Stimulated activated CD8-positive, alpha-beta memory T cell treated with anti-CD3 and anti-CD28 coated beads, Interleukin-4, amount 100 ng/mL, for 24 hours (primary cell): ENCODE results near the gene KCNAB1.
"Not testable (repeated sequence)": the region's sequence is repeated elsewhere in the genome, so short reads cannot be mapped to it uniquely, and the experiment has no call there.

ENCODE experiments used
- DNase-seq: peaks from one replicate; pipeline ENCODE4 v3.0.0-alpha.2; 2020; ENCODE audit warnings: low read depth

KCNAB1 gene

DNA sequence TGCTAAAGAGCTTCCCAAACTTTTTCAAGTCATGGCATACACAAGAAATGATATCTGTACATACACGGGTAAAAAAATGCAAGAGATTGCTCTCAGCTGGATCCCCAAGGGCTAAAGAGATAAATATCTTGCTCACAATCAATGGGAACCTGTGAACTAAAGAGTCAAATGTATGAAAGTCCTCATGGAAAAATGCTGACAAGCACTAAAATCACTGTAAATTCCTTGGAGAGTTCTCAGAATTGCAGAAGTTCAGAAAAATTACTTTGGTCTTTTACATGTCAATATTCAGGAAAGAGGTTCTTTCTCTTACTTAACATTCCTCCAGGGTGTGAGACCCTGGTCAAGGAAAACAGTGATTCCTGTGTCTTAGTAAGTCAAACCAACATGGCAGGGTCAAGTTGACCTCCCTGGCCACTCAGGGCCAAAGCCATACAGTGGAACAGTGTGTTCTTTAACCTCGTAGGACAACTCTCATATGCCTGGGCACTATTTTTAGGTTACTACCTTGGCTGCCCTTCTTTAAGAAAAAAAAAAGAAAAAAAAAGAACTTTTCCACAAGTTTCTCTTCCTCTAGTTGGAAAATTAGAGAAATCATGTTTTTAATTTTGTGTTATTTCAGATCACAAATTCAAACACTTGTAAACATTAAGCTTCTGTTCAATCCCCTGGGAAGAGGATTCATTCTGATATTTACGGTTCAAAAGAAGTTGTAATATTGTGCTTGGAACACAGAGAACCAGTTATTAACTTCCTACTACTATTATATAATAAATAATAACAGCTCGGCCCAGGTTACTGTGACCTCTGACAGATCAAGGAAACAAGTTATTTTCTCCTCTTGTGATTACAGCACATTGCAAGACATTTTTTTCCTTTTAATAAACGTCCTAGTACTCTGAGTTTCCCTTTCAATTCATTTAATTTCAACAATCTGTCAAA lies 422.0 kb downstream of the KCNAB1 start:
- no peak for DNase-seq

DNA sequence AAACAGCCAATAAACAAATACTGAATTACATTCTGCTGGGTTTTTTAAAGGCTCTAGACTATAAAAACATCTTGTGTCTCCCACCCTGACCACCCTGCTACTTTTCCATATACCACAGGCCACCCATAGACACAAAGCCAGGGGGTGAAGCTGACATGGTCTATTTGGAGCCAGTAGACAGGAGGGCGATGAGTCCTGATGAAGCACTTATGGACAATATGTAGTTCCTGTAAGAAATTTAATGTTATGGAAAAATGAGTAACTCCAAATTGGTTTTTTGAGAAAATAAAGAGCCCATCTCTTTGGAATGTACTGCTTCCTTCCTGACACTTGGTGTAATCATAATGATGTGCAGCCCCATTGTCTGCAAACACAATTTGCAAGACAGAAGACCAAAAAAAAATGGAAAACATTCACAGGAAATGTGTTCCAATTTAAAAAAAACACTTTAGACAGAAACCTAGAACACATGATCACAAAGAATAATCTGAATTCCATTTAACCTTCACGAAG lies 422.7 kb downstream of the KCNAB1 start:
- DNase-seq: no peak

DNA sequence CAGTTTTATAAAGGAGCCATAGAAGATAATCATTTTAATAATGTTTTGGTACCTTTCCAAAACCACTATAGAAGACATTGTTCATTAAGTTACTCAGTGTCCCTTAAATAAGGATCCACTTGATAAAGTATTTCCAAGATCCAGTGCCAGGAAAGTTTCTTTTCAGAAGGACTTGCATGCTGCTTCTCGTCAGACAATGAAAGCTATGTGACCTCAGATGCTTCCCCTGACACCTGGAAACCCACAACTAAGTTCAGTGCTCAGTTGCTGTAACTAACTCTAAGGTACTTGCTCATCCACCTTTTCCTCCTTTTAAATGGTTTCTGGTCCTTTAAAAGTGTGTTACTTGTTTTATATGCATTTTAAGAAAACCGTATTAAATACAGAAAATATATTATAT lies 427.3 kb downstream of the KCNAB1 start:
- DNase-seq: no peak

- DNase-seq: no peak
These were observed 427.8 kb downstream of the KCNAB1 start for GRCh38 chr3:156548041-156548687.

- DNase-seq: no peak
These were observed 428.5 kb downstream of the KCNAB1 start for GRCh38 chr3:156548902-156549301.

GRCh38 chr3:156551261-156551660 lies 430.9 kb downstream of the KCNAB1 start:
- DNase-seq: no peak

DNA sequence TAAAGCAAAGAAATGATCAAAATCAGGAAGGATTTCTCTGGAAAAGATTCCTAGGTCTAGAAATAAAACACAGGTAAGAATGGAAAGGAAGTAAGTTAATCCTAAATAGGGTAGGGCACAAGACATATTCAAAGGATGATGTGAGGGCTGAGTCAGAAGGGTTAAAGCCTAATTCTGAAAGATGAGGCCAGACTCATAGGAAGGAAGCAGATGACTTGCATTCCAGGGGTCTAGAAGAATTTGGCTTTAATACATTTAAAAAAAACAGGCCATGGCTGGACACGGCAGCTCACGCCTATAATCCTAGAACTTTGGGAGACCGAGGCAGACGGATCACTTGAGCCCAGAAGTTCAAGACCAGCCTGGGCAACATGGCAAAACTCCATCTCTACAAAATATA lies 431.4 kb downstream of the KCNAB1 start:
- DNase-seq: no peak

- DNase-seq: no peak
These were observed 432.6 kb downstream of the KCNAB1 start for GRCh38 chr3:156552973-156553372.

DNA sequence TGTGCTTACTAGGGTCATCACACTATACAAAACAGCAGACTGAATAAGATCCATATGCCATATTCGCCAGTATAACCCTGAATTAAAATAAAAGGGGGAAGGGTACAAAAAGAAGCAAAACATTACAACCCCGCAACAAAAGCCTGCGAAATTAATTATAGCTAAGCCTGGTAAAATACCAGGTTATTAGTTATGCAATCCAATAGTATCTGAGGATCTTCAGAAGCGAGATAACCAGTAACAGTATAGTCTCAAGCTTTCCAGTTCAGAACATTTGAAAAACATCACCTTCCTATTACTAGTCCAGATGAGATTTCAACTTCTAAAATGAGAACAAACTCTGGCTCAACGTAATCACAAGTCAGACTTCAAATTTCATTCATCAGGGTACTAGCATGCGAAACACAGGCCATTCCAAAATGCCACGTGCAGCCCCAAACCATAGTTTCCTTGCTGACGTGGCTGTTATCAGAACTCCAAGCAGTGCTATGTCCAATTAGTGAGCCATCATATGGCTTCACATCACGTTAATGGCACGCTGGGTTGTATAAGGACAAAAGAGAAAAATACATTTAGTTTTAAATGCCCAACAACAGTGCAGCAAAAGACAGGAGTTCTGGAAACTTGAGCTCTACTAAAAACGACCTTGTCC lies 433.5 kb downstream of the KCNAB1 start:
- DNase-seq: no peak

DNA sequence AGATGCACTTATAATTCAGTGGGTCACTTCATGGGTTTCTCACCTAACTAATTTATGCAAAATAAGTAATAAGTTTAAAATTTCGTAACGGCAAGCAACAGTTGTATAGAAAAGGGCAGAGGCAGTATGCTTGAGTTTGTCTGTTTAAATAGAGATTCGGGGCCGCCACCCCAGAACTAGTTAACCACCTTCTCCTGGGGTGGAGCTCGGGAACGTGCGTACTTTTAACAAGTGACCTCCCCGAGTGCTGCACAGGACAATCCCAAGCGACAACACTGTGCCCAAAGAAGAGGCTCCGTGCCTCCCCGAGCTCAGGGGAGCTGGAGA lies 434.1 kb downstream of the KCNAB1 start:
- no peak for DNase-seq

DNA sequence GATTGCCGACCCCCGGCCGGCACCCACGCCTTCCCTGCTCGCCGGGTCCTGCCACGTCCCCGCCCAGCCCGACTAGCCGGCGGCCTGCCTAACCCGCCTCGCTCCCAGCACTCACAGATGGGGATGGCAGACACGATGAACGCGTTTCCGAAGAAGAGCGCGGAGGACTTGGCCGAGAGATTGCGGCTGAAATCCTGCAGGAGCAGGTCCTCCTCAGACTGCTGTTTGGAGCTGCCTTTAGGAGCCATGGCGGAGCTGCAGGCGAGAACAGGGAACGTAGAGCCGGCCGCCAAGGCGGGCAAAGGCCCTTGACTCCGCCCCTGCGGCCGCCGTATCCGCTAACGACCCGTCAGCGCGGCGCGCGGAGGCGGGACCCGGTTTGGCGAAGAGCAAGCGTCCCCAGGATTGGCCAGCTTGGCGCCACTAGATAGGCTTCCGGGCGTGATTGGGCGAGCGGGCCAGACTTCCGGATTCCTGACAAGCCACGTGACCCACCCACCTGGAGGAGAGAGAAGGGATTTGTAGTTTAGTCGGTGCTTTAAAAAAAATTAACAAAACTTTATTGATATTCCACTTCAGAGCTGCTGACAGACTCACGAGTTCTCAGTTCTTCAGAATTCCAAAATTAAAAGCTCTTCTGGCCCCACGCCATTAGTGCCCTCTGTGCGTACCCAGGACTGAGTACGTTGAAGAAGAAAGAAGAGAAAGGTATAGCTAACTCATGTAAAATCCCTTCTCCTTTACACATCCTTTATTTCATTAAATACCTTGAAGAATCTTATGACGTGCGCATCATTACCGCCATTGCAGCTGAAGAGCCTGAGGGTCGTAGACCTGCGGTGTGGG lies 434.7 kb downstream of the KCNAB1 start, which contains the start of gene SSR3:
Gene SSR3, minus strand, starts transcription at position 276 of the 846 bp plus-strand sequence. Its CDS starts 28 bp downstream, at position 248.
- DNase-seq: peak; percentile 99

- DNase-seq: no peak
These were observed 438.0 kb downstream of the KCNAB1 start for GRCh38 chr3:156558389-156558788.

DNA sequence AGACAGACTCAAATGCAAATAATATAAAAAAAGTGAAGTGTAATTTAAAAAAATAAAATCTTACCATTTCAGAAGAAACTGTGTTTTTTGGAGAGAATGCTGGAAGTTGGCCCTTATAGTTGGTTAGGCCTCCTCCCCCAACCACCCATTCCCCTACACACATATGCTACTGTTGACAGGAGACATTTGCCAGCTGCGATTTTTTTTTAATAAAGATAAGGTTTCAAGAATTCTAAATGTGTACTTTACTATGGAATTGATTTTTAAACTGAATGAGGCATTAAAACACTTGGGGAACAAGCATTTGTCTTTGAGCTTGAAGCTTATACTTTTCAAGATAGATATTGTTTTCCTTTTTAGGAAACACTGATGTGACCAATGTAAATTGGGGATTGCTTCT lies 438.9 kb downstream of the KCNAB1 start:
- no peak for DNase-seq

- no peak for DNase-seq
These were observed 441.2 kb downstream of the KCNAB1 start for GRCh38 chr3:156561533-156561932.

- DNase-seq: not testable (repeated sequence)
These were observed 442.1 kb downstream of the KCNAB1 start for GRCh38 chr3:156562486-156562885.

DNA sequence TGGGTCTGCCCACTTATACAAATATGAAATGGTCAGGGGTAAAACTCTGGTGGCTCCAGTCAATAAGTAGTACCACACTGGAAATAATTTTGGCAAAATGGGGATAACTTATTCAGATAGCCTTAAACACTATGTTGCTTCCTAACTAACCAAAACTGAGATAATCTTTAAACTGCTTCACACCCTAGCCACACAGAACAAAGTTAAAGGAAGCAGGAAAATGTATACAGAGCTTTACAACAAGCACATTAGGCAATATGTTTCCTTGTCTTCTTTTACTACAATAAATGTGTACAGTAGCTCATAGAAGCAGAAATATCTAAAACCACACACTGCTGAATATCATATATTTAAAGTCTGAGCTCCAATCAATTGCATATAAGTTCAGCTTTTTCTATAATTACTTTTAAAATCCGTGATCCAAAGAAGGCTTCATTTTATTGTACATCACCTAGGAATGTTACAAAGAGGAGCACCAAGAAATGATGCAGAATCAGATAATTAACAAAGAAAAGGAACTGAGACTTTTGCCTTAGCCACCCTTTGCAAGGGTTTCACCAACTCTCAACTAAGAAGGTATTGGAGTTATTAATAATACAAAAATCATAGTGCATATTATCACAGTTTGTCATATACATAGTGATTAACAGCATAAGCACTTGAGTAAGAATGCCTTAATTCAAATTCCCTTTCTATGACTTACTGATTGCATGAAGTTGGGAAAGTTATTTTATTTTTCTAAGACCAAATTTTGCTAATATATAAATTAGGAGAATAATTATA lies 443.7 kb downstream of the KCNAB1 start:
- no peak for DNase-seq

- not testable (repeated sequence) for DNase-seq
These were observed 448.6 kb downstream of the KCNAB1 start for GRCh38 chr3:156569016-156569415.

GRCh38 chr3:156569881-156570280 lies 449.5 kb downstream of the KCNAB1 start:
- not testable (repeated sequence) for DNase-seq

GRCh38 chr3:156575641-156576040 lies 455.3 kb downstream of the KCNAB1 start:
- DNase-seq: no peak

DNA sequence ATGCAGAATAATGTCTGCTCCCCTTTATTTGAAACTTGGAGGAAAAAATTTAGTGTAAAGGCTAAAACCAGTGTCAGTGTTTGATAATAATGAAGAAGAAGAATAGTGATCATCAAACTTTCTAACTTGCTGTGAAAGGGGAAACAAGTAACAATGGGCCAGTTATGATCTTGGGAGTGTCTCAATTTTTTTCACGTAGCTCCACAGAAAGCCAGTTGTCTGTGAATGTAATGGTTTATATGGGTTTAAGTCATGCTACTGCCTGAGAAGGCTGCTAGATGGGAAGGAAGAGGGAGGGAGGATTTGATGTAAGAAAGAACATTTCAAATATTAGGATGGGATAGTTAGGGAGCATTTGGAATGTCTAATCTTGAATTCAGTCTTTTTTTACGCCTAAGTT lies 455.7 kb downstream of the KCNAB1 start:
- DNase-seq: no peak
